IPS-NIHi7 (cell line): ENCODE measurements around the gene RUNX1.

Experiments used
- DNase-seq: peaks from one replicate; pipeline ENCODE4 v3.0.0; 2012; ENCODE audit warnings: mixed read lengths; ENCODE audit errors: extremely low spot score

The RUNX1 gene

DNA sequence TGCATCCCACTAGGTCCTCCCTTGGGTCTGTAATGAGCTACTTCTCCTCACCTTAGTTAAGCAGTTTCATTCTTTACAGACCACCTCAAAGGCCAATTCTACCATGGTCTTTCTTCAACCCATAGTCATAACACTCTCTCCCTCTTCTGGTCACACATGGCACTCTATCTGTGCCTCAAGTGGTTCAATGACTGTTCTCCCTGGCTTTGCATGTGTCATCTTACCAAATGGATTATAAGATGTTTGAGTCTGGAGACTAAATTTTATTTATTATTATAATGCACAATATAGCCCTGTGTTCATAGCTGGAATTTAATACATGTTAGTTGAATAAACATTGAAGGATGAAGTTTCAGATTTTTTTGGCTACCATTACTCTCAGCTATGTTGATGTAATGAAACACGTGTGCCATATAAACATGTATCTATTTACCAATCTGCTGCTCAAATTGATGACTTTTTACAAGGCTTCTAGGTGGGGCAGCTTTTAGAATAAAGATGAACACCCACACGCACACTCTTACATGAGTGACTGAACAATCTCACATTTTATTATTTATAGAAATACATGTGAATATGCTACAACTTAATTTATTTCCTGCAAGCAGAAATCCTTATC lies 102.1 kb downstream of the RUNX1 start:
- DNase-seq = no peak

DNA sequence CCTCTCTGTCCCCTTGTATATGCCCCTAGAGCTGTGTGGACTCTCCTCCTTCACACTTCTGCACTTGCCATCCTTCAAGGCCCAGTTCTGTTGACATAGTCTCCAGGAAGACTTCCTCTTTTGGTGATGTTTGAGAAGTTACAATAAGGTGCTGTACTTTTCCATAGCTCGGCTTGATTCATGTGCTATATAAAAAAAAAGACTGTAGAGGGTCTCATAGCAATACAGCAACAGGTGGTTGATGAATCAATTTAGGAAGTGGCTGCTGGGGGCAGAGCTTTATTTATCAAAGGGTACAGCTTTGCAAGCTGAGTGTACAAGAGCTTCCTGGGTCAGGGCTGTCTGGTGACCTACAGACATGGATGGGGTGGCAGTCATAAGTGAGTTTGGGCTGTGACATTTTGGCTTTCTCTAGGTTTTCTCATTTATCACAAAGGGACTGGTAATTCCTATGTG lies 102.7 kb downstream of the RUNX1 start:
- no peak for DNase-seq

DNA sequence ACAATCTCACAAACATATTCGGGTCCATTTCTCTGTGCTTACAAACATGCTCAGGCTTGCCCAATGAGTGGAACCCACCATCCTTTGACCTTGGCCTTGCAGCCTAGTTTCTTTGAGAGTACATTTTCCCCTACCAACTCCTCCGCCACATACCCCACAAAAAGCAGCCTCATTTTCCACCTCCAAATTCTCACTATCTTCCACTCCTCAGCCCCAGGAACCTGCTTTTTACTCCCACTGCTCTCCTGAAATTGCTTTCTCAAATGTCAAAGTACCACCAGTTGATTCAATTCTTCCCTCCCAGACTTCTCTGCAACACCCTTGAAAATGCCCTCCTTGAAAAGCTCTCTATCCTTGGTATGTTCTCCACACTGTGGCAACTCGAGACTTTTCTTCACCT lies 103.8 kb downstream of the RUNX1 start:
- no peak for DNase-seq

DNA sequence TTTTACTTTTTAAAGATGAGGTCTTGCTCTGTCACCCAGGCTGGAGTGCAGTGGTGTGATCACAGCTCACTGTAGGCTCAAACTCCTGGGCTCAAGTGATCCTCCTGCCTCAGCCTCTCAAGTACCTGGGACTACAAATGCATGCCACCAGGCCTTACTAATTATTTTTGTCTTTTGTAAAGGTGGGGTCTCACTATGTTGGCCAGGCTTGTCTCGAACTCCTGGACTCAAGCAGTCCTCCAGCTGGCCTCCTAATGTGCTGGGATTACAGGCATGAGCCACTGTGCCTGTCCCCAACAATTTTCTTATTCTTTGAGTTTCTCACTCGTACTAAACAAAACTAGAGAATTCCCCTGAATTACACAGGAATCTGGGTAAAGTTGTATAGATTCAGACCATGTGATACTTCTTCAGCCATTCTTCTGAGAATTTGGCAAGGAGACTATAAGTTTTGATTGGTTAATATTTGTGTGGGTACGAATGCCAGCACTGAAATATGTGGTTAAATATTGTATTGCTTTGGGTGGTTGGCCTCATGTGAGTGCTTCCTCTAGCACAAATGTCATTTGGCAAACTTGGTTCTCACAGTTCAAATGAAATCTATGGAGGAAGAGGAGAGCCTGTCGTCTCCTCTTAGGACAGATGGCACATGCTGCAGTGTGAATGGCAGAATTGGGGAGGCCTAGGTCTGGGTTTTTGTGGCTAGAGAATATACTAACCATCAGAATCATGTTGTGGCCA lies 104.9 kb downstream of the RUNX1 start:
- no peak for DNase-seq

DNA sequence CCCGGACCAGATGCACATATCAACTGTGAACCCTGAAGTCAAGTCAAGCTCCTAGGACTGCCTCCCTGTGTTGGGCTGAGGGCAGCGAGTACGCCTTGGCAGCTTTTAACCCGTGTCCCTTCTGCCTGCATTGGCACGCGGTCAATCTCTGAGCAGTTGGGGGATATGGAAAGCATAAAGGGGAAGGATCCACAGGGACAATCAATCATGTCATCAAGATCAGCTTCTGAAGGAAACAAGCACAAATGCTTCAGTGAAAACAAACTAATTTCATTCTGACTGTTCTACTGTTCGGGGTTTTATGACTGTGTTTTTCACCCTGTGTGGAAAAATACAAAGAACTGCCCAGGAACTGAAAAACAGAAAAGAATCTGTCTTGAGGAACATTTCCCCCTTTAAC lies 106.2 kb downstream of the RUNX1 start:
- no peak for DNase-seq

DNA sequence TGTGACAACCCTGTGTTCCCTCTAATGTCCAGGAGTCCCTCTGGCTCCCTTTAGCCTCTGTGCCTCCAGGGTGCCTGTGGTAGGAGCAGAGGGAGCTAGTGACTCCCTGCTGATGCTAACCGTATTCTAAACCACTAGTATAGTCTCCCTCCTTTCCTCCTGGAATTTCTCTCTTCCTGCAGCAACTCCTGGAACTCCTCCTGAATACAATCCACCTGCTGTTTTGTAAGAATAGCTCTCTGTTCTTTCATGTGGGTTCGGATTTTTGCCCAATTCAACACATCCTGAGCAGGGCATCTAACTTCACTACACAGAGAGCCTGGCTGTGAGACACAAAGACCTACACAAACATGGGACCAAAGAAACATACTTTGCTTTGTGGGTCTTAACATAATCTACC lies 107.9 kb downstream of the RUNX1 start:
- DNase-seq = no peak

DNA sequence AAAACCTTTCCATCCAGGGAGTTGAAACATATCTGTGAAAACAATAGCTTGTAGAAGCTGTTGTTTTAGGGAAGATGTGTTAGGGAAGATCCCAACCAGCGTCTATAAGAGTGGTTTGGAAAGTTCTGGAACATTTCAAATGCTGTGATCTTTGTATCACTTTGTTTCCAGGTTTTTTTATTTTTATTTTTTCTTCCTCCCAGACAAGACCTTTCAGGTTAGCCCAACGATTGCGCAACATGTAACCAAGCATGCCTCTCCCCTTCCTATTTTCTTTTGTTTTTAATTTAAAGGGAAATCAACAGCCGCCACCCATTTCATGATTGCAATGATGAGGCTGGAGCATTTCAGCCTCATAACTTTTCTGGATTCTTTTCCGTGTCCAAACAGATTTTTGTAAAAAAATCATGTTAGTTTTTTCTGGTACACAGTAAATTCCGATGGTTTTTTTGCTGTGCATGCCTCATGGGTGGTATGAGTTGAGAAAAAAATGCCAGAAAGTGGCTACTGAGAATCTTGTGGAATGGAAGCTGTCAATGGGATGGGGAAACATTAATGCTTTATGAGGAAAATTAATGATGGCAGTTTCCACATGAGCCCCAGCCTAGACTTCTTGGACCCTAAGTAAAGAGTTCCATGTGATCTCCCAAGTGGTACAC lies 109.3 kb downstream of the RUNX1 start:
- DNase-seq = no peak

DNA sequence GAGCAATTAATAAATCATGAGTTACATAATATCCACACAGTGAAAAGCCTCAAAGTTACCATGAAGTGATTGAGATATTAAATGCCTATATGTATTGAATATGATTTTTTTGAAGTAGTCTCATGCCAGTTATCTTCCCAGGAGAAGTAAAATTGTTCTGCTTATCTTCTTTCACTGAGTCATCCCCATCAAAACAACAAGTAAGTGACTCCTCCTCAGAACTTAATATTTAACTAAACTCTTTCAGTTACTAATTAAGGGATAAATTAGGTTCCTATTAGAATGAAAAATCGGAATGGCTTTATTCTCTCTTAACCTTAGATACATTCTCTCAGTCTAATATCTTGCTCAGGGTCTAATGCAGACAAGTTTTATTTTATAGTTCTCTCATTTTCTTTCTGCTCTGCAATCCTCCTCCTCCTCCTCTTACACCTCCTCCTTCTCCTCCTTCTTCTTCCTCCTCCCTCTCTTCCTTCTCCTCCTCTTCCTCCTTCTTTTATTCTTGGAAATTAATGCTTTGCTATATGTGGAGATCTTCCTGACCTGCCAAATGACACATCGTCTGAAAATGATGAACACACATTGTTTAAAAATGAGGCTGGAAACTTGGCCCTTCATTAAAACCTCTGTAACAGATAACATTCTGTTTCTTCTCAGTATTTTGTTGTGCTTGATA lies 110.9 kb downstream of the RUNX1 start:
- no peak for DNase-seq

DNA sequence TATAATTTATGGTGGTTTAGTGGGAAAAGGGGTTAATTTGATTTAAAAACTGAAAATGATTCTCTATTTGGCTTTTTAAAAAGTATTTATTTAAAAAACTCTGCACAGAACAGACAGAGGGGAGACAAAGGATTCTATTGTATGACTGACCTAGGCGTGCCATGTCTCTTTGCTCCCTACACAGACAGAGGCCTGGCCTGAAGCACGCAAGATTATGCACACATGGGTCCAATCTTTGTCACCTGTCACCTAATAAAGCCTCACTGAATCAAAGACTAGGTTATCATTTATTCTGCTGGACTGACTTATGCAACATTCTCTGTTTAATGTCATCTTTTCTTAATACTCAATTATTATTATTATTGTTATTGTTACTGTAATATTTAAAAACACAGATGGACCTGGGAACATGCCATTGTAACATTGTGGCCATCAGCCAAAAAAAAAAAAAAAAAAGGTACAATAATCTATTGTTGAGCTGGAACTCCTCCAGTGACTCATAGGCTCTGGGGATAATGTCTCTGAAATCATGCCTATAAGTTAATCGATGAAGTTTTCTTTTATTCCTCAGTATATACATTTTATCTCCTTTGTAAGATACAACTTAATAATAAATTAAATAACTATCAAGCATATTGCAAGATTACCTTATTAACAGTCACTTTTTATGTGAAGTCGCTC lies 112.1 kb downstream of the RUNX1 start:
- no peak for DNase-seq

DNA sequence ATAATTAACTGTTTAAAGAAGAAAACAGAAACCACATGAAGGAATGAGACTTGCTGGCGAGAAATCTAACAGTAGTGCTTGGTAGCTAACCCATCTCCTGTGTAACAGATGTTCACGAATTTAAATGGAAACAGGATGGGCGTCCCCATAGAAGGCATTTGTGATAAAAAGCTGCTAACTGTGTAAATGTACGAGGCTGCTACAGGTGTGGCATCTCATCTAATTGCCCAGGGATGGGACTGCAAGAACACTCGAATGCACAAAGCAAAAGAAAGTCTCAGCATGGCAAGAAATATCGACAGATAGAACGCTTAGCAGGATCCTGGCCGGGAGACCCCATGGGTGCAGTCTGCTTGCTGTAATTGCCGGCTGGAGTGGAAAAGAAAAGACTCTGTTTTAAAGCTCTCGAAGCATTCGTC lies 112.7 kb downstream of the RUNX1 start:
- DNase-seq = no peak

DNA sequence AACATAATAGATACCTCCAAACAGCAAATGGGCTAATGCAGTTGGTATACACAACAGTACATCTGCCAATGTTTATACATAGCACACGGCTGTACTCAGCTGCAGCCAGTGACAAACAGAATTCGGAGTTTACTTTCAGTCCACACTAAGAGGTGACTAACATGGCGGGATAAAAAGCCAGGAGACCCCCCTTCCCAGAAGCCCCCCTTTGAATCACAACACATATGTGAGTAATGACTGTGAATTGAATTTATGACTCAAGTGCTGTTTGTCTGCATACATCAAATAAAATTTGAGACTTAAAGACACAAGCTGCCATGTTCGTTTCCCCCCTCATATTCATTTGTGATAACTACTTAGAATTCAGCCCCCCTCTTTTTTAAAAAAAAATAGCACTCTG lies 113.2 kb downstream of the RUNX1 start:
- DNase-seq = no peak

DNA sequence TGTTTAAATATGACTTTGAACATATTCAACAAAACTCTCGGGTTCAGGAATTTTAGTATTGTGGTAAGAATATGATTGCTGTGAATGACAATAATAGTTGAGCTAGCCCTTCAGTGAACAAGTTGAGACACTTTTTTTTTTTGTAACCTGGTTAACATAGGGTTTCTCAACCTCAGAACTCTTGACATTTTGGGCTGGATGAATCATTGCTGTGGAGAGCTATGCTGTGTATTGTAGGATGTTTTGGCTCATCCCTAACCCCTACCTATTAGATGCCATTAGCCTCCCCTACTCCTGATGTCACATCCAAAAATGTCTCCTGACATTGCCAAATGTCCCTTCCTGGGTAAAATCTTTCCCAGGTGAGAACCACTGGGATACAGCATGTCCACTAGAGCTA lies 113.7 kb downstream of the RUNX1 start:
- DNase-seq = no peak

DNA sequence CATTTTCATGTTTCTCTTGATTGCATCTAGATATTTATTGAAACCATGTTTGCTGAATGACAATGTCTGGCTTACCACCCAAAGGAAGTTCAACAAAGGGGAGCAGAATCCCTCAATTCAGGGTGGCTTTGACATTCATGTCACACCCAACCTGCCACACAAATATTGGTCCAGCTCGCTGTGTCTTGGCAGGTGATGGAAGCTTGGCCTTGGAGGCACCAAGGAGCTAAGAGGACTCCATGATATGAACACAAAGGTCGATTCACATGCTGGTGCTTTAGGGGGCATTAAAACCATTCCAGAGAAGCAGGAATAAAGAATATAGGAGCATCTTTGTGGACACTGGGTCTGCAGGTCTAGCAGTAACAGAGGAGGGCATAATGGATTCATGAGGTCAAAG lies 114.8 kb downstream of the RUNX1 start:
- DNase-seq = no peak

DNA sequence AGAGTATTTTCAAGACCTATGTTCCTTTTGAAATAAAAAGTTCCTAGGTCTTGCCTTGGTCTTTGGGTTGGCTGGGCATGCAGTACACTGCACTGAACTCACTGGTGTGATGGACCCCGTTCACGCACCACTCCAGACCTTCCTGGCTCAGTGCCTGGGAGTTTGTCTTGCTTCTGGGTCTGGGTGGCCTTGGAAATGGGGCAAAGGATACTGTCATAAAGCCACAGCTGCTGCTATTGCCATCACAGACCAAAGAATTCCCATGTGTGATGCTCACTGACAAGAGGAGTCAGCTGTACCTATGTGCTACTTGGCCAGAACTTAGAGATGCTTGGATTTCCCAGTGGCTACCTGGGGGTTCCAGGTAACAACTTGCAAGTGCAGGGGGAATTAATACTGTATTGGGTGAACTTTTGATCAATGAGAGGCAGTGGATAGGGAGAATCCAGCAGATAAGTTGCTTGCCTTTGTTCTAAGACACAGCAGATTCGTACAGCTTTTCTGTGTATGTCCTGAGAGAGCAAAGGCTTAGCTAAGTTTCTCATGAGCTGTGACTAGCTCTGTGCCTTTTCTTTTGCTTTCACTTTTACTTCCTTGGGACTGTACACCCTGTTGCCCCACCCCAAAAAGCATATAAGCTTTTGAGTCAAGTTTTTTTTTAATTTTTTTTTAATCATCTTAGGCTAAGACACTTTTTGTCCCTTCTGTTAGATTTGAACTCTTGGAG lies 115.3 kb downstream of the RUNX1 start:
- no peak for DNase-seq

DNA sequence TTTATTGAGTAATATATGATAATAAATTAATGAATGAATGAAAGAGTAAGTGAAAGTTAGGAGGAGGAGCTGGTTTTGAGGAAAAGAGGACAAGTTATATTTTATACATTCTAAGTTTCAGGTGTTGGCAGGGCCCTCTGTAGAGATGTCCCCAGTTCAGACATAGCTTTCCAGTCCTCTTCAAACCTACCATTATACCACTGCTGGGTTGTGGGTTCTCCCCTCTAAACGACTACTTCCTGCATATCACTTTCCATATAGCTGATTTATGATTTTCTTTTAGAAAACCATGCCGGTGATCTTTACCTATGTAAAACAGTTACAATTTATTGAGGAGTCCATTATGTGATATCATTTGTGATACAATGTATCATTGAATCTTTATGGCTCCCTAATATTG lies 116.9 kb downstream of the RUNX1 start:
- no peak for DNase-seq

DNA sequence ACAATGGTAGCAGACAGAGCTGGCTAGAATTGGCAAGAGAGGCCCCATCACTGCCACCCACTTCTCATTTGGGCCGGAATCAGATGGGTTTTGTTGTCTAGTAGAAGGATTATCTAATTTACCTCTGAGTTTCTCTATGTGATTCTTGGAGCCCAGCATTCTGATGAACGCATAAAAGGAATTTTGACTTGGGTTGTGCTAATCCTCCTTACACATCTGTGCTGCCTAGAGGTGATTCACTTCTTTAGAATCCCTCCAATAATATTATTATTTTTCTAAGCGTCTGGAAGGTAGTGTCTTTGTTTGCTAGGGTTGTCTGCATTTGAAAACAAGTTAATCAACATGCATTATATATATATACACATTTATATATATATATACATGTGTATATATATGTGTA lies 118.1 kb downstream of the RUNX1 start:
- no peak for DNase-seq

DNA sequence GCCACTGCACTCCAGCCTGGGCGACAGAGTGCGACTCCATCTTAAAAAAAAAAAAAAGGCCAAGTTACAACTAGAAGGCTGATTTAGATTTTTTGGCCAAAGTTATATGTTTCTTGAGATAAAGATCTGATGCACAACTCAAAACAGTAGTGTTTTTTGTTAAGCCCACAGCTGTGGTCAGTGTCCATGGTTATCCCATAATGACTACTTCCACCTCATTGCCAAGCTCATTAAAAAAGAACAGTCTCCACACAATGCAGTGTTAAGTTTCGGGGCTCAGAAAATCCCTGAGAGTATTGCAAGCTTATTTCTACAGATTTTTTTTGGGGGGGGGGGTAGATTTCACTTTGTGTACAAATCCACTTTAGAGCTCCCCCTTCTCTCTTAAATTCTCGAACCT lies 120.5 kb downstream of the RUNX1 start:
- DNase-seq = no peak

DNA sequence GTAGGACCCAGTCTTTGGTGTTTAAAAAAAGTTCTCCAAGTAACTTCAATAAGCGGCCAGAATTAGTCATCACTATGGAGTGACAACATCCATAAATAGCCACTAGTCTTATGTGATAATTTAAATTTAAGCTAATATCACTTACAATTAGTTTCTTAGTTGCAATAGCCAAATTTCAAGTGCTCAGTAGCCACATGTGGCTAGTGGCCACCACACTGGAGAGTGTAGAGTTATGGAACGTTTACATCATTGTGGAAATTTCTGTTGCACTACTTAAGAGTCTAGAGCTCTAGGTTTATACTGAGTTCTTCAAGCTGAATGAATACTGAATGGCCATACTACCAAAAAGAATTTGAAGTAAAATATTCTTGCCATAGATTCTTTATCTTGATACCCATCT lies 121.1 kb downstream of the RUNX1 start:
- no peak for DNase-seq

DNA sequence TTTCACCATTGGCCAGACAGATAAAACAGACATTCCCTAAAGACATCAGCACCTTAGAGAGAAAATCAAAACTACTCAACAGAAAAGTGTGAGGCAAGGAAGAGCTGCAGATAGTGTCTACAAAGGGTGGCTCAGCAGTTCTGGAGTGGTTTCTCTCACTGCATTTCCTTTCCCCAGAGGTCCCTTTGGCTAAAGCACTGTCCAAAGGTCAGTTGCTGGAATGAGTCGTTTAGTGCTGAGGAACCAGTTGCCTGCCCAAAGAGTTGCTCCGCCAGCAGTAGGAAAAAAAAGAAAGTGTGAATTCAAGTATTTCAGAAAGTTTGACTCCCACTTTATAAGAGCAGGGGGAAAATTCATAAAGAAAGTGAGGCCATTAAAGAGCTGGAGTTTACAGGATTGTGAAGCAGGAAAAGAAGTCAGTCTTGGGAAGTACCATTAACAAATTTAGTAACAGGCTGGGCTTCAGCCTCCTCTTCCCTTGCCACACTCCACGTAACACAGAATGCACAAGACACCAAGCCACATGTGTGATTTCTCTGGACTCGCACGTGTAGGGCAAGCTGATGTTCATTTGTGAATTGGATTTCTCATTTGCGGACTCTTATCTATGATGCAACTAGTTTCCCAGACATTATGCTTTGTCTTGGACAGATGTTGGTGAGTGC lies 122.2 kb downstream of the RUNX1 start:
- peak; percentile 30 for DNase-seq

DNA sequence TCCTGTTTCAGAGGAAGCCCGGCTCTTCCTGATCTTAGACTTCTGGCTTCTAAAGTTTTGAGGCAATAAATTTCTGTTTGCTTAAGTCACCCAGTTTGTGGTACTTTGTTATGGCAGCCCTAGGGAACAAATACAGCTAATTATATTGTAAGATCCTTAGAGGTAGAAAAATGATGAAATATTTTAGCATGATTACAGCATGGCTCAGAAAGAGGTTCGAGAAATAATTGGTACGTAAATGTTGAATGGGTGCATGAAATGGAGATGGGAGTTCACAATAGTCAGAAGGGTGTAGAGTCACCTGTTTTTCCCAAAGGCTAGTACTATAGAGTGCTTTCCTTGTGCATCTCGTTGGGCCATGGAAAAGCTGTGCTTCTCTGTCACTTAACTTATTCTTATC lies 123.5 kb downstream of the RUNX1 start:
- DNase-seq = no peak
